UCSD-AML1 (cell line): ENCODE measurements around the gene SYAP1.
"Not testable (repeated sequence)": the region's sequence is repeated elsewhere in the genome, so short reads cannot be mapped to it uniquely, and the experiment has no call there.

ENCODE experiments used
- DNase-seq: peaks from one replicate; lab custom pipeline; 2025; ENCODE audit not compliant: unreplicated experiment; lab: John Stamatoyannopoulos, UW

The SYAP1 gene, protein sequence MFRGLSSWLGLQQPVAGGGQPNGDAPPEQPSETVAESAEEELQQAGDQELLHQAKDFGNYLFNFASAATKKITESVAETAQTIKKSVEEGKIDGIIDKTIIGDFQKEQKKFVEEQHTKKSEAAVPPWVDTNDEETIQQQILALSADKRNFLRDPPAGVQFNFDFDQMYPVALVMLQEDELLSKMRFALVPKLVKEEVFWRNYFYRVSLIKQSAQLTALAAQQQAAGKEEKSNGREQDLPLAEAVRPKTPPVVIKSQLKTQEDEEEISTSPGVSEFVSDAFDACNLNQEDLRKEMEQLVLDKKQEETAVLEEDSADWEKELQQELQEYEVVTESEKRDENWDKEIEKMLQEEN

DNA sequence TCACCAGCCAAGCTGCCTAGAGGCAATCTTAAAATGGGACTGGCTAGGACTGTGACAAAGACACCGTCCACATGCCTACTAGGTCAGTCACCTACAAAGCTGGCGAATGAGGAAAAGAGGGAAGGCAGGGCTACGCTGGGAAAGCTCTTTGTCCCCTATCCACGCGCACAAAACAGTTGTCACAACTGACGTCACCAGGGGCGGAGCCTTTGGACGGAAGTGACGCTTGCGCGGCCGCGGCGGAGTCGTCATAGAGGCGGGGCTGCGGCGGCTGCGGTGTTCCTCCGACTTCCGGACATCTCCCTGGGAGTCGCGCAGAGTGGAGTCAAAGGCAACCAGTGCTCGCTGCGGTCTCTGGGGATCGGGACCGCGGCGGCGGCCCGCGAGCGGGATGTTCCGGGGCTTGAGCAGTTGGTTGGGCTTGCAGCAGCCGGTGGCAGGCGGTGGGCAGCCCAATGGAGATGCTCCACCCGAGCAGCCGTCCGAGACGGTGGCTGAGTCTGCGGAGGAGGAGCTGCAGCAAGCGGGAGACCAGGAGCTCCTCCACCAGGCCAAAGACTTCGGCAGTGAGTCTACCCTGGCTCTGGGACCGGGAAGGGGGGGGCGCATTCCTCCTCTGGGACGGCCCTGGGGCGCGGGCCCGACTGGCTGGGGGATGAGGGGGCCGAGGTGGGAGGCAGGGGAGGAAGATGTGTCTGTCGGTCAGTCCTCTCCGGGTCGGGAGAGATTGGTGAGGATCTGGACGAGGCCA lies at the start of gene SYAP1:
Gene SYAP1, plus strand, starts transcription at position 279 of the 751 bp plus-strand sequence. Its CDS starts 113 bp downstream, at position 392.
- DNase-seq, result peak; percentile 91

DNA sequence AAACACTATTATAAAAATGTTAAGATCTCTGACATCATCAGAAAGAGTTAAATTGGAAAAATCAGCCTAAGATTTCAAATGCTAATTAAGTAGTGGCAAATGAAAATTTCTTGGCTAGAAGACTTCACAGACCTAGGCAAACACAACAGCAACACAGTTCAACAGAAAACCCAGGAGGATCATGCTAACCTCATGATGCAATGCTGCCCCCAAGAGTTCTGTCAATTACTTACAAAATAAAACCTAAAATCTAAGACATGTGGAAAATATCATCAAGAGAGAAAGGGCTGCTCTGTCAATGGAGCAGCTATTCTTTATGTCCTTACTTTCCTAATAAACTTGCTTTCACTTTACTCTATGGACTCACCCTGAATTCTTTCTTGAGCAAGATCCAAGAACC lies 48.4 kb upstream of the SYAP1 start:
- DNase-seq, result no peak

DNA sequence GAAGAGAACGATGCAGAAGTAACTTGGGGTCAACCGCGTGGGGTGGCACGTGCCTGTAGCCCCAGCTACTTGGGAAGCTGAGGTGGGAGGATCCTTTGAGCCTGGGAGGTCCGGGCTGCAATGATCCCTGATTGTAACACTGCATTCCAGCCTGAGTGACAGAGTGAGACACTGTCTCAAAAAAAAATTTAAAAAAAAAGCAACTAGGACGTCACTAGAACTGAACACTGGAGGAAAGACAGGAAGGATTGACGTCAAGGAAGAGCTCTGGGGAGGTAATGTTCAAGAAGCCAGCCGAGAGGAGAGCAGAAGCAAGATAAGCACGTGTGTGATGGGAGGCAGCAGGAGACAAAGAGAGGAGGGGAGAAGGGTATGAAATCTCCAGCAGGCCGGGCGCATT lies 40.7 kb upstream of the SYAP1 start:
- DNase-seq, result no peak

DNA sequence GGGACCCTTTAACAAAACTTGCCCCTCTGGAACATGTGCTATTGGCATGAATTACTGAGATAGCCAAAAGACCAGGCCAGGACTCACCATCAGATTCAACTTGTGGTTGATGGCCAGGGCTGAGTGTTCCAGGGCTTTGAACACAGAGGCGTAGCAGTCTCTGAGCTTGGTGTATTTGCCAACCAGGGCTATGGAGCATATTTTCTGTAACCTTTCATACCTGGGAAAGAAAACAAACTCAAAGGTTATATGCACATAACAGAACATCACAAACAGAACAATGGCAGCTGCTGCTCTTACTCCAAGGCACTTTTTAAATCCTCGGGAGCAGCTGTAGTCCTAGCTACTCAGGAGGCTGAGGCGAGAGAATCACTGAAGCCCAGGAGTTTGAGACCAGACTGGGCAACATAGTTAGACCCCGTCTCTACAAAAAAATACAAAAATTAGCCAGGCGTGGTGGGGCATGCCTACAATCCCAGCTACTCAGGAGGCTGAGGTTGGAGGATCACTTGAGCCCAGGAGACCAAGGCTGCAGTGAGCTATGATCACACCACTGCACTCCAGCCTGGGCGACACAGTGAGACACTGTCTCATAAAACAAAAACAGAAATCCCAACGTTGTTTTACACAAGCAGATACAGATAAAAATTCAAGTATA lies 36.3 kb upstream of the SYAP1 start:
- DNase-seq, result no peak

DNA sequence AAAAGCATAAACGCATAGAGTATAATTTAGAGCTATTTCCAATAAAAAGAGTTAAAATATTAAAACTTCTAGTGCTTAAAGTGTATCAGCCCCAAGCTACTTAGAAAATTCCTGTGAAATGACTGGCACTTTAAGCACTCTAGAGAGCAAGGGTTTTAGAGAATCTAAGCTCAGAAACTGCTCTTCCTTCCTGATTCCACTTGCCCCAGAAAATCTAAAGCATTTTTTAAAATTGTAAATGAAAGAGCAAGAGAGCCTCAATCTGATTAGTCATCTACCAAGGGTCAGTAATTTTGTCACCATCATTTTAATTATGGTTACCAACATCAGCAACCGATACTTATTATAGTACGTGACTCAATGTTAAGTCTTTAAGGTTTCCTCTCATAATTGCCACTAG lies 31.9 kb upstream of the SYAP1 start:
- DNase-seq, result no peak

DNA sequence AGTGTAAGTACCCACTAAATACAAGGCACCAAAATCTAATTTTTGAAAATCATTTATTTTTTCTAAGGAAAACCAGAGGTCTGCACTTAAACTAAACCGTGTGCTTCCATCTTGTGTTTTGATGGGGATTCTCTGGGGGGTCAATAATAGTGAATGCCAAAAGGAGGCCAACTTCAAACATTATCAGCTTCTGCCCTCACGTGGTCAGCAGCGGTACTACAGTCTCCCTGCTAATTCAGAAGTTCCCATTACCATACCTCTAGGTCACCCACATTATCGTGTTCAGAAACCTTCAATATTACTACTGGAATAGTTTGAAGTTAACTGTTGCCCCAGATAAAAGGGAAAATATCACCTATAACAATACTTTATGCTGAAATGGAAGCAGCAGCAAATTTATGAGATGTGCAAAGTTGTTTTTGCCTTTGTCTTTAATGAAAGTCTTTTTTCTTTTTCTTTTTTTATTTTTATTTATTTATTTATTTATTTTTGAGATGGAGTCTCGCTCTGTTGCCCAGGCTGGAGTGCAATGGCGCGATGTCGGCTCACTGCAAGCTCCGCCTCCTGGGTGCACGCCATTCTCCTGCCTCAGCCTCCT lies 24.2 kb upstream of the SYAP1 start:
- DNase-seq, result peak; percentile 42

DNA sequence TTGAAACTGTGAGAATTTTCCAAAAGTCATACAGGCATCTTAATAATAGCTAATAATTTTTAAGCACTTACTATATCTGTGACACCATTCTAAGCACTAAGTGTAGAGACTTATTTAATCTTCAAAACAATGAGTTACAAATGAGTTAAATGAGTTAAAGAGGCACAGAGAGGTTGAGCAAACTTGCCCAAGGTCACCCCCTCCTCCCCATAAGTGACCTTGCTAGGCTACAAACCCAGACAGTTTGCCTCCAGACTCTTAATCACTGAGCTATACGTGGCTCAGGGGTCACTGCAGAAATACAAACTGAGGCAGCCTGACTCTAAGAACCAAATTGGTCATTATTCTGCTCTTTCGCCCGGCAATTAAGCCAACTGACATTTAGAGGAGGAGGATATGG lies 22.5 kb upstream of the SYAP1 start:
- no peak for DNase-seq

DNA sequence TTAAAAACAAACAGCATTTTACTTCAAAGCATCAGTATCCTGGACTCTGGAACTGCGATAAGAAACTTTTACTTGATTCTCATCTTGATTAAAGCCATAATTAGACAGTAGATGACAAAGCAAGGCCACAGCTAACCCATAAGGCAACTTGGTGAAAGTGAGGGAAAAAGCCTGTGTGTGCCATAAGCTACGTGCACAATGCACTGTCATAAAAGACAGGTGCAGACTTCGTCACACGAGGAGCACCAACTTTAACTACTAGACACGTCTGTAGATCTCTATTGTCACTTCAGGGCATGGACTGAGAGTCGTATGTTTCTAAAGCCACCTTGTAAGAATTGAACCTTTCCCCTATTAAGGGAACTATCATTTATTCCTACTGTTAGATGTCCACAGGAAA lies 20.0 kb upstream of the SYAP1 start:
- DNase-seq, result no peak

DNA sequence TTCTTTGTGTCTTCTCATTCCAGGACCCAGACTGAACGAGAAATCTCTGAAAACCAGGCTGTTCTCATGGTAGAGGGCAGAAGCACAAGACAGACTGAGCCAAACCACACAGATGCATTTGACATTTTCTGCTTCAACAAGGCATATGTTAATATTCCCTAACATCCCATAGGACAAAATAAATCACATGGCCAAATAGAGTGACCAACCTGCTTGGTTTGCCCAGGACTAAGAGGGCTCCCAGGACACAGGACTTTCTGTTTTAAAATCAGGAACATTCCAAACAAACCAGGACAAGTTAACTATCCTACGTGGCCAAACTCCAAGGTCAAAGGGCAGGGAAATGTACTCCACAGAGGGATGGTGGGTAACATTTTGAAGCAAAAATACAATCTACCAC lies 18.7 kb upstream of the SYAP1 start:
- DNase-seq, result no peak

DNA sequence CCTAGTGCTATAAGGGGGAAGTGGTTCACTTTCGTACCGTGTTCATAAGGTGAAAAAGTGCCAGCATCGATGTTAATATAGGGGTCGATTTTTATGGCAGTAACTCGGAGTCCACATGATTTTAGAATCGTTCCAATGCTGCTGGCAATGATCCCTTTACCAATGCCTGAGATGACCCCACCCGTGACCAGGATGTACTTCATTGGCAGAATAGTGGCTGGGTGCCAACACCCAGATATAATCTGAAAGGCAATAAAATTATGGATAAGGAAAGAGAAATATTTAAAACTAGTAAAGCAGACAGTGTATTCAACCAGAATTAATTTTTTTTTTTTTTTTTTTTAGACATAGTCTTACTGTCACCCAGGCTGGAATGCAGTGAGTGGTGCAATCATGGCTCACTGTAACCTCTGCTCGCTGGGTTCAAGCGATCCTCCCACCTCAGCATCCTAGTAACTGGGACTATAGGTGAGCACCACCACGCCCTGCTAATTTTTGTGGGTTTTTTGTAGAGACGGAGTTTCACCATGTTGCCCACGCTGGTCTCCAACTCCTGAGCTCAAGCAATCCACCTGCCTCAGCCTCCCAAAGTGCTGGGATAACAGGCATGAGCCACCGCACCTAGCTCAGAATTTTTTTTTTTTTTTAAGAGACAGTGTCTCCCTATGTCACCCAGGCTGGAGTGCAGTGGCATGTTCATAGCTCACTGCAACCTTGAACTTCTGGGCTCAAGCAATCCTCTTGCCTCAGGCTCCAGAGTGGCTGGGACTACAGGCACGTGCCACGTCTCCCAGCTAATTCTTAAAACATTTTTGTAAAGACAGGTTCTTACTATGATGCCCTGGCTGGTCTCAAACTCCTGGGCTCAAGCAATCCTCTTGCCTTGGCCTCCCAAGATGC lies 16.5 kb upstream of the SYAP1 start:
- DNase-seq, result no peak

DNA sequence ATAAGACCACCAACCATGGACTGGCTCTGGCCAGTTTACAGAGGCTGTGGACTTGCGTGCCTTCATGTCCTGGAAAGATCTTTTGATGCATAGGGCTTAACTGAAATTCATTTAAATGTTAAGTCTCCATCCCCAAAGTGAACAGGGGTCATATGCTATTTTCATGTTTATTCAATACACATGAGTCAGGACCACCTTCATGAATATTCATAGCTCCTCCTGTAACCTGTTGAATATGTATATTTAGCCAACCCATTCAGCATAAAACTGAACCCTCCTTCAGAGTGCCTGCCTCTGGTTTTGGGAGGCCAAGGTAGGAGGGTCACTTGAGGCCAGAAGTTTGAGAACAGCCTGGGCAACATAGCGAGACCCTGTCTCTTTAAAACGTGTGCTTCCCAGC lies 14.0 kb upstream of the SYAP1 start:
- DNase-seq, result no peak

DNA sequence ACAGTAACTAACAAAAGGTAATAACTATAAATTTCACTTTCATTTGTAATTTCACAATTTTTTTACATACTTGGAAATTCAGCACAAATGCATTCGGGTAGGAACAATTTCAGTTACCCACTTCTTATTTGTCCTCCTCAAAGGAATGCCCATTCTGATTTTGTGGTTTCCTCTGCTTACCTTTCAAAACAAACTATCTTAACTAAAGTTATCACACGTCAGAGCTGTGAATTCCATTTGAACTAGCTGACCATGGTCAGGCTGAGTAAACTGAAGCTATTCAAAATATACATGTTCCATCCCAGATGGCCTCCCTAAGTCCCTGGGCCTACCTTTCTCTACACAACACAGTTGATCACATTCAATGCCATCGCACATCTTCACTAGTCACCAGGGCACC lies 11.4 kb upstream of the SYAP1 start:
- DNase-seq, result no peak

DNA sequence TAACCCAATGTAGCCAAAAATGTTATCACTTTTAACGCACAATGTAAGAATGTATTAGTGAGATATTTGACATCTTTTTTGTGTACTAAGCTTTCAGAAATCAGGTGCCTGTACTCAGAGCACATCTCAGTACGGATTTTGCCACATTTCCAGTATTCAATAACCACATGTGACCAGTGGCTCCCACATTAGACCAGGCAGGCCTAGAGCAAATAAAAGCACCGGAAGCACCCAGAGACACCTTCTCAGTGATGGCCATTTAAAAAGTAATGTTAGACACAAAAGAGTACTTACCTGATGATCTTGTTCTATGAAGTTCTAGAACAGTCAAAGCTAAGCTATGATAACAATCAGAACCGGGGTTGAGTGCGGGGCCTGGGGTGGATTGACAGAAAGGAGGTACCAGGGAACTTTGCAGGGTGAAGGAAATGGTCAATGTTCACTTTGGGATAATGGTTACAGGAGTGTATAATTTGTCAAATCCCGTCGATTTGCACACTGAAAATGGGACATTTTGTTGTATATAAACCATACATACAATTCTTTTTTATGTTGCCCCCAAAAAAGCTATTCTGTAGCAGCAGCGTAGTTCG lies 8.1 kb upstream of the SYAP1 start:
- DNase-seq, result no peak

DNA sequence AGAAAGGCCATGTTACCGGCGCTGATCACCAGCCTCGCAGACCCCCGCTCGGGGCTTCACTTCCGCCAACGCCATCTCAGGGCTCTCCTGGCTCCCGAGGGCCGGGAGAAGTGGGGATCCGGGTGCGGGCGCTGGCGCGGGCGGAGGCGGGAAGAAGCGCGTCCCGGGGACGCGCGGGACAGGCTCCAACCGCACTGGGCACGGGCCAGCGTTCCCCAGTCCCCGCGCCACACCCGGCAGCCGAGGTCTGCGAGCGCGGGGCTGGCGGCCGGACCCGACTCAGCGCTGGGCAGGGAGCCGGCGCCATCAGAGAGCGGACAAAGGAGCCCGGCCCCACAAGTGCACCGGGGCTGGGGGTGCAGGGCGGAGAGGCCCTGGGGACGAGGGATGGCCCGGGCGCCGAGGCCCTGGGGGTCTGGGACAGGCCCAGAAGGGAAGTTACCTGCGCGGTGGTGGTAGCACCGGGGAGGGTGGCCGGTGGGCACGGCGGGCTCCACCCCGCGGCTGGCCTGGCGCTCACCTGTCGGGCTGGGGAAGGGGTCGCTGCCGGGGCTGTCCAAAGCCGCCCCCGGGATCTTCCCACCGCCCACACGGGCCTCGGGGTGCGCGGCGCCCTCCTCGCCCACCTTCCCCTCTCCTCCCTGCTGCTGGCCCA lies 7.4 kb upstream of the SYAP1 start:
- DNase-seq, result no peak

DNA sequence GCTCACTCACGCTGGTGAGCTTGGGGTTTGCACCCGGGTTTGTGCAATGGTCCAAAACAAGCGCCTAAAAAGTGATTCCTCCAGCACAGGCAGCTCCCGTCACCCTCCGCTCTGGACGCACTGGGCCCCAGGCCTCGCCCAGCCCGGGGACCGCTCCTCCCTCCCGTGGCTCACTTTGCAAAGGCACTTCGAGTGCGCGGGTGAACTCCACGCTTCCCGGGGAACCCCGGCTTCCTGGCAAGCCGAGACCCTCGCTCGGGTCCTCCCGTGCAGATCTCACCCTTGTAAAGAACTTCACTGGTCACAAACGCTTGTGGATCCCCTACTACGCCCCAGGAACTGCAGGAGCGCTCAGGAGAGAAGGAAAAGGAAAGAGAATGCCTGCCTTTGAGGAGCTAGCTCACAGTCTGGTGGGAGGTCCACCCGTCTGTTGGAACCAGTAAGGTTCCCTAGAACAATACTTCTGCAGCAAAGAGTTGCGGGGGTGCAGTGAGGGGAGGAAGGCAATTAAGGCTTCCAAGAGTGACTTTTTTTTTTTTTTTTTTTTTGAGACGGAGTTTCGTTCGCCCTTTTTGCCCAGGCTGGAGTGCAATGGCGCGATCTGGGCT lies 6.8 kb upstream of the SYAP1 start, which contains the start of gene CTPS2:
Gene CTPS2, minus strand, starts transcription at position 122 of the 608 bp plus-strand sequence. CDS start 9,767 bp downstream, outside the sequence.
- DNase-seq, result peak; percentile 58

DNA sequence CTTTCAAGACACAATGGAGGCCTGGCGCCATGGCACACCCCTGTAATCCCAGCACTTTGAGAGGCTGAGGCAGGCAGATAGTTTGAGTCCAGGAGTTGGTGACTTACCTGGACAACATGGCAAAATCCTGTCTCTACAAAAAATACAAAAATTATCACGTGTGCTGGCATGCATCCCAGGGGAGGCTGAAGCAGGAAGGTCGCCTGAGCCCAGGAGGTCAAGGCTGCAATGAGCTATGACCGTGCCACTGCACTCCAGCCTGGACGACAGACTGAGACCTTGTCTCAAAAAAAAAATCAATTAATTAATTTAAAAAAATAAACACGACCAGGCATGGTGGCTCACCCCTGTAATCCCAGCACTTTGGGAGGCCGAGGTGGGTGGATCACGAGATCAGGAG lies 4.9 kb upstream of the SYAP1 start:
- DNase-seq, result no peak

DNA sequence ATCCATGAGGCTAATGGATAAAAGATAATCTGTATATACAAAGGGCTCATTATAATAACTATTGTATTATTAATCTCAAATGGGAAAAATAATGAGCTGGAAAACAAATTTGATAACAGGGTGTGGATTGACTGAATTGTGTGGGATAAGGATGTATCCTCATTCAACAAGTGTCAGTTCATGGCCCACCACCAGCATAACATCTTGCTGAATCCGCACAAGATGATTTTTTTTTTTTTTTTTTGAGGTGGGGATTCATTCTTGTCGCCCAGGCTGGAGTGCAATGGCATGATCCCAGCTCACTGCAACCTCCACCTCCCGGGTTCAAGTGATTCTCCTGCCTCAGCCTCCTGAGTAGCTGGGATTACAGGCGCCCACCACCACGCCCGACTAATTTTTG lies 3.8 kb upstream of the SYAP1 start:
- not testable (repeated sequence) for DNase-seq

DNA sequence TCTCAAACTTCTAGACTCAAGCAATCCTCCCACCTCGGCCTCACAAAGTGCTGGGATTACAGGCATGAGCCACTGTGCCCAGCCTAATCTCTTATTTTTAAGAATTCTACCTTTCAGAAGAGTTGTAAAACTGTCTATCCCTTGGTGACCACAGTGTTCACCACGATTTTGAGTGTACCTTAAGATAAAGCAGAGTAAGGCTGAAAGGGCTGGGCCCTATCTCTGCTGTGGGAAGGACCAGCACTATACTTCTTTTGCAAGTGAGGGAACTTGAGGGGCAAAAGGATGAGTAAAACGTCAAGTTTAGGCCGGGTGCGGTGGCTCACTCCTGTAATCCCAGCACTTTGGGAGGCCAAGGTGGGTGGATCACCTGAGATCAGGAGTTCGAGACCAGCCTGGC lies 3.0 kb upstream of the SYAP1 start:
- not testable (repeated sequence) for DNase-seq

DNA sequence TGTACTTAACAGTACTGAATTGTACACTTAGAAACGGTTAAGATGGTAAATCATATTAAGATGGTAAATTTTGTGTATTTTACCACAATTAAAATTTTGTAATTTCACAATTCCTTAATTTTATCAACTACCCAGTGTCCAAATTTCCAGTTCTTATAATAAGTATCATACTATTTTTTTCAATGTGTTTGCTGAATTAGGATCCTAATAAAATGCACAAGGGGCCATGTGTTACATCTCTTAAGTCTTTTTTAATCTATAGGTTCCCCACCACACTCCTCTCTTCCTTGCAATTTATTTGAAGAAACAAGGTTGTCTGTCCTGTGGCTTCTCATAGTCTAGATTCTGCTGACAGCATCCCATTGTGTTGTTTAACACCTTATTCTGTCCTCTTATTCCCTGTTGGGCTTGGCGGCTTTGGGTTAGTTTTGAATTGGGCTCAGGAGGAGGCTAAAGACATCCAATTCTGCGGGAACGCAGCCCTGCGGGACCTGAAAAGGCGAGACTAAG lies 533 bp upstream of the SYAP1 start:
- no peak for DNase-seq
